Uterus (tissue), 2 donors: Measurements from ENCODE around the gene MYH10.

Experiments used
- POLR2A ChIP-seq, 2 donors: fragments of 450-650 bp; IDR thresholded peaks; one replicate each; pipeline ENCODE4 v1.6.1; 2016; ENCODE audit warnings: antibody characterized with exemption in 2 of 2, mild to moderate bottlenecking in 1 of 2, moderate library complexity in 1 of 2
- TF ChIP-seq, protein P1 (sequence below), 4 experiments: fragments of 200-600 bp in 2 of 4; fragments of 450-650 bp in 2 of 4; sonication (generic) in 2 of 4; IDR thresholded peaks; one replicate each; pipeline ENCODE4 v1.5.1; 2016 to 2019; ENCODE audit warnings: antibody characterized with exemption in 4 of 4, mild to moderate bottlenecking in 2 of 4, moderate library complexity in 1 of 4

GRCh38 chr17:8614988-8615387 lies 15.5 kb downstream of the MYH10 start:
- no peak for TF ChIP-seq POLR2A (IDR thresholded peaks at IDR 0.05)
- TF ChIP-seq, protein P1, sequence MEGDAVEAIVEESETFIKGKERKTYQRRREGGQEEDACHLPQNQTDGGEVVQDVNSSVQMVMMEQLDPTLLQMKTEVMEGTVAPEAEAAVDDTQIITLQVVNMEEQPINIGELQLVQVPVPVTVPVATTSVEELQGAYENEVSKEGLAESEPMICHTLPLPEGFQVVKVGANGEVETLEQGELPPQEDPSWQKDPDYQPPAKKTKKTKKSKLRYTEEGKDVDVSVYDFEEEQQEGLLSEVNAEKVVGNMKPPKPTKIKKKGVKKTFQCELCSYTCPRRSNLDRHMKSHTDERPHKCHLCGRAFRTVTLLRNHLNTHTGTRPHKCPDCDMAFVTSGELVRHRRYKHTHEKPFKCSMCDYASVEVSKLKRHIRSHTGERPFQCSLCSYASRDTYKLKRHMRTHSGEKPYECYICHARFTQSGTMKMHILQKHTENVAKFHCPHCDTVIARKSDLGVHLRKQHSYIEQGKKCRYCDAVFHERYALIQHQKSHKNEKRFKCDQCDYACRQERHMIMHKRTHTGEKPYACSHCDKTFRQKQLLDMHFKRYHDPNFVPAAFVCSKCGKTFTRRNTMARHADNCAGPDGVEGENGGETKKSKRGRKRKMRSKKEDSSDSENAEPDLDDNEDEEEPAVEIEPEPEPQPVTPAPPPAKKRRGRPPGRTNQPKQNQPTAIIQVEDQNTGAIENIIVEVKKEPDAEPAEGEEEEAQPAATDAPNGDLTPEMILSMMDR (IDR thresholded peaks at IDR 0.05), result no peak
